Endometrial microvascular endothelial cells (primary cell): ENCODE results near the gene SELENOV. TPM values are rescaled to one million over a fixed set of nuclear protein-coding genes. Genes with fewer than 3 reads are reported as not detected.
"Not testable (repeated sequence)": the region's sequence is repeated elsewhere in the genome, so short reads cannot be mapped to it uniquely, and the experiment has no call there.

ENCODE experiments used
- in situ Hi-C: cut with HindIII; loops from 2 replicates; pipeline ENCODE4 v1.10.0; 2017; ENCODE audit warnings: low sequenced_read_pairs, low pct_unique_long_range_greater_than_20kb; ENCODE audit errors: inconsistent ontology term
- total RNA-seq: library from RNA; depleted of rRNA; stranded (reverse); fragments of >200 nt; gene quantifications from one replicate; pipeline ENCODE4 v1.2.3, GENCODE V29; 2015; ENCODE audit errors: inconsistent ontology term

The SELENOV gene
- not detected for total RNA-seq

- in situ Hi-C loops = no loop called here
These were observed at the start of gene SELENOV for GRCh38 chr19:39514840-39515550. Gene SELENOV, plus strand, starts transcription at chr19:39515139. Its CDS starts 74 bp downstream, at chr19:39515213.

GRCh38 chr19:39465956-39466747 is 48.8 kb upstream of the SELENOV start:
- in situ Hi-C loops = no loop called here

- in situ Hi-C loops = no loop called here
These were observed 47.0 kb upstream of the SELENOV start for GRCh38 chr19:39467941-39468340.

GRCh38 chr19:39469036-39469435 is 45.9 kb upstream of the SELENOV start:
- in situ Hi-C loops = no loop called here

GRCh38 chr19:39469567-39469966 is 45.4 kb upstream of the SELENOV start:
- in situ Hi-C loops = no loop called here

- in situ Hi-C loops = no loop called here
These were observed 44.1 kb upstream of the SELENOV start for GRCh38 chr19:39470724-39471339.

GRCh38 chr19:39471756-39472536 is 43.0 kb upstream of the SELENOV start:
- in situ Hi-C loops = no loop called here

- in situ Hi-C loops = no loop called here
These were observed 42.0 kb upstream of the SELENOV start for GRCh38 chr19:39472746-39473442.

GRCh38 chr19:39473443-39473960 is 41.4 kb upstream of the SELENOV start:
- in situ Hi-C loops = no loop called here

GRCh38 chr19:39474139-39474620 is 40.8 kb upstream of the SELENOV start:
- in situ Hi-C loops = no loop called here

GRCh38 chr19:39475748-39476147 is 39.2 kb upstream of the SELENOV start:
- in situ Hi-C loops = no loop called here

- in situ Hi-C loops = not testable (repeated sequence)
These were observed 35.6 kb upstream of the SELENOV start for GRCh38 chr19:39479319-39479801.

- in situ Hi-C loops = no loop called here
These were observed 35.0 kb upstream of the SELENOV start for GRCh38 chr19:39479916-39480315.

GRCh38 chr19:39480337-39481228 is 34.4 kb upstream of the SELENOV start, which contains the start of gene TIMM50:
Gene TIMM50, plus strand, starts transcription at chr19:39480838. Its CDS starts 16 bp downstream, at chr19:39480854.
- in situ Hi-C loops = no loop called here

GRCh38 chr19:39481229-39481545 is 33.8 kb upstream of the SELENOV start:
- in situ Hi-C loops = no loop called here

- in situ Hi-C loops = no loop called here
These were observed 33.3 kb upstream of the SELENOV start for GRCh38 chr19:39481676-39482075.

- in situ Hi-C loops = no loop called here
These were observed 31.8 kb upstream of the SELENOV start for GRCh38 chr19:39483141-39483540.
